HG03139 (cell line): ENCODE results near the gene ASCL2.

Experiments used
- ATAC-seq: cut with Tn5 transposase; IDR thresholded peaks from one replicate; pipeline ENCODE4 v1.9.1; 2021; ENCODE audit not compliant: unreplicated experiment

Gene ASCL2

GRCh38 chr11:2309251-2310072 lies 39.1 kb upstream of the ASCL2 start:
- no peak for ATAC-seq

GRCh38 chr11:2308713-2309112 lies 38.3 kb upstream of the ASCL2 start:
- ATAC-seq = no peak

- ATAC-seq = no peak
Measured at GRCh38 chr11:2307501-2308331, 37.3 kb upstream of the ASCL2 start.

GRCh38 chr11:2306877-2307500 lies 36.6 kb upstream of the ASCL2 start:
- ATAC-seq = no peak

- no peak for ATAC-seq
Measured at GRCh38 chr11:2306452-2306823, 36.0 kb upstream of the ASCL2 start.

- ATAC-seq = no peak
Measured at GRCh38 chr11:2305788-2306451, 35.5 kb upstream of the ASCL2 start.

- no peak for ATAC-seq
Measured at GRCh38 chr11:2305140-2305778, 34.9 kb upstream of the ASCL2 start.

GRCh38 chr11:2304506-2305139 lies 34.2 kb upstream of the ASCL2 start:
- no peak for ATAC-seq

- ATAC-seq = no peak
Measured at GRCh38 chr11:2303627-2304505, 33.5 kb upstream of the ASCL2 start.

GRCh38 chr11:2302896-2303626 lies 32.7 kb upstream of the ASCL2 start:
- ATAC-seq = no peak

- no peak for ATAC-seq
Measured at GRCh38 chr11:2302306-2302895, 32.0 kb upstream of the ASCL2 start.

GRCh38 chr11:2301631-2302305 lies 31.4 kb upstream of the ASCL2 start, which contains the start of the genes C11orf21 and TSPAN32:
TSS of gene C11orf21 (minus strand) at chr11:2301918. CDS start at chr11:2301808, 110 bp downstream.
TSS of gene TSPAN32 (plus strand) at chr11:2302013. CDS start at chr11:2302150, 137 bp downstream.
- ATAC-seq = no peak

GRCh38 chr11:2300936-2301630 lies 30.7 kb upstream of the ASCL2 start:
- ATAC-seq = no peak

- no peak for ATAC-seq
Measured at GRCh38 chr11:2300290-2300935, 30.0 kb upstream of the ASCL2 start.

GRCh38 chr11:2299773-2300172 lies 29.4 kb upstream of the ASCL2 start:
- no peak for ATAC-seq
